AG04450 (cell line): ENCODE measurements around the gene ADH7. TPM values are rescaled to one million over a fixed set of nuclear protein-coding genes. Genes with fewer than 3 reads are reported as not detected.
A peak's percentile ranks its signal among the peaks of the same experiment; 100 is the strongest.

ENCODE experiments used
- CTCF ChIA-PET: fragments of 300-600, 350-600 bp; formaldehyde crosslinking; extraction: SDS; loops from one replicate; lab custom pipeline; 2022; ENCODE audit warnings: antibody characterized with exemption, inconsistent platforms; lab: Charles Lee
- POLR2A ChIA-PET: fragments of 350-600 bp; formaldehyde crosslinking; extraction: SDS; loops from one replicate; lab custom pipeline; 2021; ENCODE audit warnings: antibody characterized with exemption, inconsistent platforms; lab: Yijun Ruan, JAX
- DNase-seq: peaks from one replicate; pipeline ENCODE4 v3.0.0-alpha.2; 2011; ENCODE audit warnings: low read depth, low spot score
- H3K27ac ChIP-seq: one replicate; pipeline ENCODE4 v1.5.1; 2012; ENCODE audit warnings: low read depth, low read length, control low read depth
- H3K27me3 ChIP-seq: one replicate; pipeline ENCODE4 v1.6.0; 2012; ENCODE audit warnings: low read length; ENCODE audit not compliant: control insufficient read depth, insufficient read depth
- H3K4me3 ChIP-seq: 2 replicates; pipeline ENCODE4 v1.5.1; 2011; ENCODE audit warnings: mild to moderate bottlenecking, low read depth, low read length, control low read depth
- H3K9me3 ChIP-seq: 2 replicates; pipeline ENCODE4 v1.5.1; 2012; ENCODE audit warnings: low read length; ENCODE audit not compliant: control insufficient read depth, insufficient read depth
- CTCF ChIP-seq: IDR thresholded peaks from 2 replicates; pipeline ENCODE4 v1.5.1; 2011; ENCODE audit warnings: low read depth, low read length, control low read depth, inconsistent platforms
- polyA plus RNA-seq: library from polyadenylated mRNA; depleted of rRNA; stranded (reverse); fragments of >200 nt; gene quantifications from 2 replicates; pipeline ENCODE4 v1.2.3, GENCODE V29; 2011

The ADH7 gene
- polyA plus RNA-seq, 1 experiment = not detected

GRCh38 chr4:99447513-99447912 lies 12.4 kb upstream of the ADH7 start:
- POLR2A ChIA-PET = no interaction called here
- no peak overlapping the region for H3K27ac ChIP-seq

DNA sequence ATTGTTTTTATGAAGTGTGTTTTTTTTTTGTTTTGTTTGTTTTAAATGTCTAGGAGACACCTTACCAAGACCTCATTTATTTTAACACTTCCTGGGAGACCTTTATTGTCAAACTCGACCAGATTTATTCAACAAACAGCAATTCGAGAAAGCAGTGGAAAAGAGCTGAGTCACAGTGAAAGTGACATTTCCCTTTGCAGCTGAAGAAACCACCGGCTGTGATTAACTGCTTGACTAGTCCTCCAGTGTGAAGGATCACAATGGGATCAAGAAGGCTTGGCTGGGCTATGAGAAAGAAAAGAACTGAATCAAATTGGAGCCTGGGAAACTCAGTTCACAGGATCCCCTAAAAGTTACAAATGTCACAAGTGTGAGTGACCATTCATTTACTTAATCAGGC lies 11.9 kb upstream of the ADH7 start:
- no peaks in the 10 kb centered on the region for H3K9me3 ChIP-seq
- H3K27me3 ChIP-seq = peaks cover 2% of the 10 kb centered on the region
- peak; percentile 7 for DNase-seq
- CTCF ChIA-PET = interaction anchor here (0.7 kb wide), 1 partner anchor 971 kb away, joined by 3 read pairs; no protein-coding TSS in a partner anchor
- H3K4me3 ChIP-seq = no peak overlapping the region
- H3K27ac ChIP-seq = no peak overlapping the region
- no peak for TF ChIP-seq CTCF
- POLR2A ChIA-PET = no interaction called here

More at GRCh38 chr4:99447513-99447912, 12.4 kb upstream of the ADH7 start:
- H3K9me3 ChIP-seq = no peaks in the 10 kb centered on the region
- DNase-seq = no peak
- no peak overlapping the region for H3K4me3 ChIP-seq
- CTCF ChIA-PET = interaction anchor here (0.6 to 0.7 kb wide), 2 partner anchors 280 to 971 kb away, joined by 3 read pairs; no protein-coding TSS in a partner anchor
- H3K27me3 ChIP-seq = peaks cover 2% of the 10 kb centered on the region
- TF ChIP-seq CTCF = no peak

DNA sequence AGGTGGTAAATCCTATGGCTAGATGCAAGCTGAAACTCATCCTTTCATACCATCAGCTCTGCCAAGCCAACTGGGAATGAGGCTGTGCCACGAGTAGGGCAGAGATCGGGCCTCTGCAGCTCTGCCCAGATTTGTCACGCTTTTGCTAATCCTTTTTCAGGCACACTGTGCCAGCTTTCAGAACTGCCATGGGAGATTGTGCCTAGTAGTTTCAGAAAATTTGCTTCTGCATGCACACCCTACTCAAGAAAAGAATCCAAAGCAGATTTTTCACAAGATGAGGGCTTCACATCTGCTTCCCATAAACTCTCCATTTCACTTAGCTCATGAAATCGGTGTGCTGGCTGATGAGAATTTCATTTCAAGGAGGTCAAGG lies 3.3 kb upstream of the ADH7 start:
- POLR2A ChIA-PET = no interaction called here
- no peak overlapping the region for H3K4me3 ChIP-seq

GRCh38 chr4:99437723-99438404 lies 2.7 kb upstream of the ADH7 start:
- H3K4me3 ChIP-seq = no peak overlapping the region
- no peak for TF ChIP-seq CTCF
- no peak for DNase-seq
- ChIA-PET CTCF (interaction anchor here (0.5 to 1.0 kb wide), 2 partner anchors 25 to 61 kb away, joined by 3 to 4 read pairs; no protein-coding TSS in a partner anchor), POLR2A (no interaction called here)
- no peaks in the 10 kb centered on the region for H3K9me3 ChIP-seq
- H3K27ac ChIP-seq = no peak overlapping the region
- H3K27me3 ChIP-seq = no peaks in the 10 kb centered on the region

More for the DNA sequence above, 3.3 kb upstream of the ADH7 start:
- no peak for TF ChIP-seq CTCF
- Histone ChIP-seq H3K27ac (no peak overlapping the region), H3K27me3 (no peaks in the 10 kb centered on the region), H3K9me3 (no peaks in the 10 kb centered on the region)
- CTCF ChIA-PET = interaction anchor here (0.5 to 1.0 kb wide), 2 partner anchors 24 to 61 kb away, joined by 3 to 4 read pairs; no protein-coding TSS in a partner anchor
- DNase-seq = no peak

GRCh38 chr4:99436976-99437722 lies 2.0 kb upstream of the ADH7 start:
- ChIA-PET CTCF (interaction anchor here (1.2 kb wide), 1 partner anchor 442 kb away, joined by 3 read pairs; the partner anchor contains the start of gene METAP1), POLR2A (no interaction called here)
- H3K9me3 ChIP-seq = no peaks in the 10 kb centered on the region
- H3K4me3 ChIP-seq = no peak overlapping the region
- H3K27ac ChIP-seq = no peak overlapping the region
- DNase-seq = no peak
- no peaks in the 10 kb centered on the region for H3K27me3 ChIP-seq
- no peak for TF ChIP-seq CTCF
